H1 (cell line): ENCODE results near the gene CEP85. TPM values are rescaled to one million over a fixed set of nuclear protein-coding genes. Genes with fewer than 3 reads are reported as not detected.
A peak's percentile ranks its signal among the peaks of the same experiment; 100 is the strongest.

ENCODE experiments used
- CREB1 ChIP-seq: IDR thresholded peaks from 2 replicates; pipeline ENCODE4 v1.6.1; 2012; ENCODE audit warnings: inconsistent platforms
- GABPA ChIP-seq: IDR thresholded peaks from 2 replicates; pipeline ENCODE4 v1.6.1; 2011; ENCODE audit warnings: mild to moderate bottlenecking, low read length, moderate library complexity, borderline replicate concordance; ENCODE audit not compliant: insufficient read depth
- KDM5A ChIP-seq: fragments of 200-600 bp; IDR thresholded peaks from 2 replicates; pipeline ENCODE4 v1.7.1; 2012; ENCODE audit warnings: mild to moderate bottlenecking, low read length, inconsistent platforms, mixed read lengths
- NRF1 ChIP-seq: IDR thresholded peaks from 2 replicates; pipeline ENCODE4 v1.6.1; 2011; ENCODE audit warnings: mild to moderate bottlenecking, low read depth, low read length, improper control_type of control experiment
- POLR2A ChIP-seq, 2 experiments: IDR thresholded peaks; 1 replicate in 1 of 2; 2 replicates in 1 of 2; pipeline ENCODE4 v1.6.1; 2011; ENCODE audit warnings: low read depth in 2 of 2, low read length in 2 of 2, mild to moderate bottlenecking in 2 of 2; ENCODE audit errors: control extremely low read depth in 1 of 2
- RNF2 ChIP-seq: fragments of 200-900, 300-1000 bp; sonication (generic); IDR thresholded peaks from 2 replicates; pipeline ENCODE4 v1.7.1; 2016; ENCODE audit warnings: borderline replicate concordance, low read depth, mild to moderate bottlenecking, antibody characterized with exemption, low read length; ENCODE audit not compliant: poor library complexity, severe bottlenecking; ENCODE audit errors: missing control alignments
- polyA plus RNA-seq, 7 experiments: library from polyadenylated mRNA; depleted of rRNA in 3 of 7; stranded (reverse) in 5 of 7; unstranded in 2 of 7; fragments of >200 nt in 5 of 7; fragments of 200-250 nt in 2 of 7; gene quantifications; 1 replicate in 5 of 7; 2 replicates in 1 of 7; 4 replicates in 1 of 7; pipeline versions ENCODE4 v1.2.1 to v1.2.3, GENCODE V29; 2011 to 2013; ENCODE audit warnings: missing spikeins in 2 of 7, mixed read lengths in 2 of 7
- total RNA-seq: library from RNA; stranded (reverse); fragmentation: NEBNext Ultra II Directional; extraction: Animal tissue kit (Norgen Biotek cat#: 25700); gene quantifications from 2 replicates; pipeline ENCODE4 v1.2.1, GENCODE V29; 2021
- TF ChIP-seq, protein P1 (sequence below): IDR thresholded peaks from 2 replicates; pipeline ENCODE4 v1.6.1; 2012; ENCODE audit warnings: low read length, inconsistent platforms

CEP85 gene
- total and polyA plus RNA-seq, 2 of the 8 experiments (the other 6 are each of a cell fraction or from before 2014, with no cell fraction given): 40.4 to 43.7 TPM

- TF ChIP-seq GABPA (0 out of 2 replicates have a peak, but pooled peaks have one; percentile 13), RNF2 (no peak), KDM5A (no peak), CREB1 (peak; percentile 63), NRF1 (no peak), POLR2A (IDR thresholded peaks at IDR 0.05; ENCODE audit: control extremely low read depth in 1 of 2, low read depth in 2 of 2, low read length in 2 of 2) (peak in 1 of 2 experiments; percentile 63; a peak in 1 of 3 replicates)
- TF ChIP-seq, protein P1, sequence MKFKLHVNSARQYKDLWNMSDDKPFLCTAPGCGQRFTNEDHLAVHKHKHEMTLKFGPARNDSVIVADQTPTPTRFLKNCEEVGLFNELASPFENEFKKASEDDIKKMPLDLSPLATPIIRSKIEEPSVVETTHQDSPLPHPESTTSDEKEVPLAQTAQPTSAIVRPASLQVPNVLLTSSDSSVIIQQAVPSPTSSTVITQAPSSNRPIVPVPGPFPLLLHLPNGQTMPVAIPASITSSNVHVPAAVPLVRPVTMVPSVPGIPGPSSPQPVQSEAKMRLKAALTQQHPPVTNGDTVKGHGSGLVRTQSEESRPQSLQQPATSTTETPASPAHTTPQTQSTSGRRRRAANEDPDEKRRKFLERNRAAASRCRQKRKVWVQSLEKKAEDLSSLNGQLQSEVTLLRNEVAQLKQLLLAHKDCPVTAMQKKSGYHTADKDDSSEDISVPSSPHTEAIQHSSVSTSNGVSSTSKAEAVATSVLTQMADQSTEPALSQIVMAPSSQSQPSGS: no peak
- TF ChIP-seq, all 59 proteins: peak for 17
Measured at GRCh38 chr1:26279456-26280332, 45.7 kb downstream of the CEP85 start, which contains the start of gene SH3BGRL3 (continued).
